Limb (tissue), 2 donors: Measurements from ENCODE around the gene MOGAT2.
"Not testable (repeated sequence)": the region's sequence is repeated elsewhere in the genome, so short reads cannot be mapped to it uniquely, and the experiment has no call there.

Experiments
- DNase-seq, 2 donors: peaks; one replicate each; pipeline ENCODE4 v3.0.0-alpha.2; 2016; ENCODE audit errors: extremely low spot score in 2 of 2

Gene MOGAT2

DNA sequence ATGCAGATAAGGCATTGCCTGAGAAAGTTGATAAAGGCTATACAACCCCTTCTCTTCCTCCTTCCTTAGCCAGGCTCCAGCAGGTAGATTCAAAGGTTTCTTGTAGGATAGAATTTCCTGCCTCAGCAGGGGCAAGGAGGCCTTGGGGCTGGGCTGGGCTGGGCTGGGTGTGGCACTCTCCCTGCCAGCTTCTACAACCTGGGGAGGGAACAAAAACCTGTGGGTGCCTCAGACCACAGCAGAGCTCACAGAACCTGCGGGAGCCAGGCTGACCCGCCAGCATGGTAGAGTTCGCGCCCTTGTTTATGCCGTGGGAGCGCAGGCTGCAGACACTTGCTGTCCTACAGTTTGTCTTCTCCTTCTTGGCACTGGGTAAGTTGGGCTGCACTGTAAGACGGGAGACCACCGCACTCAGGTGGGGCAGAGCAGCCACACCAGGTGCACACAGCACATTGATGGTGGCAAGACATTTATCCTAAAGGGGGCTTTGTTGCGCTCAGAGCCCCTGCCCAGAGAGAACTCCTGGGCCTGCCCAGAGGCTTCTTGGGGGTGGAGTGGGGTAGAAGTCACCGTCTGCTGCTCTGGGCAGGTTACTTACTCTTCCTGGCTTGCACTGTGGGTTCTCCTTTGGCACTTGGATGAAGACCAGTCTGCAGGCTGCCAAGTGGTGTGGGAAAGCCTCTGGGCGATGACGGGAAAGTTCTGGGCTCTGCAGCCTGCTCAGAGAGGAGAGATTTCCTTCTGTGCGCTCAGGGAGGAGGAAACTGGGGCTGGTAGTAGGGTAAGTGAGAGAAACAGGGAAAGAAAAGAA lies at the start of gene MOGAT2:
TSS of gene MOGAT2 (plus strand) at position 231 of the 811 bp plus-strand sequence. CDS start at position 282, 51 bp downstream.
- no peak for DNase-seq

DNA sequence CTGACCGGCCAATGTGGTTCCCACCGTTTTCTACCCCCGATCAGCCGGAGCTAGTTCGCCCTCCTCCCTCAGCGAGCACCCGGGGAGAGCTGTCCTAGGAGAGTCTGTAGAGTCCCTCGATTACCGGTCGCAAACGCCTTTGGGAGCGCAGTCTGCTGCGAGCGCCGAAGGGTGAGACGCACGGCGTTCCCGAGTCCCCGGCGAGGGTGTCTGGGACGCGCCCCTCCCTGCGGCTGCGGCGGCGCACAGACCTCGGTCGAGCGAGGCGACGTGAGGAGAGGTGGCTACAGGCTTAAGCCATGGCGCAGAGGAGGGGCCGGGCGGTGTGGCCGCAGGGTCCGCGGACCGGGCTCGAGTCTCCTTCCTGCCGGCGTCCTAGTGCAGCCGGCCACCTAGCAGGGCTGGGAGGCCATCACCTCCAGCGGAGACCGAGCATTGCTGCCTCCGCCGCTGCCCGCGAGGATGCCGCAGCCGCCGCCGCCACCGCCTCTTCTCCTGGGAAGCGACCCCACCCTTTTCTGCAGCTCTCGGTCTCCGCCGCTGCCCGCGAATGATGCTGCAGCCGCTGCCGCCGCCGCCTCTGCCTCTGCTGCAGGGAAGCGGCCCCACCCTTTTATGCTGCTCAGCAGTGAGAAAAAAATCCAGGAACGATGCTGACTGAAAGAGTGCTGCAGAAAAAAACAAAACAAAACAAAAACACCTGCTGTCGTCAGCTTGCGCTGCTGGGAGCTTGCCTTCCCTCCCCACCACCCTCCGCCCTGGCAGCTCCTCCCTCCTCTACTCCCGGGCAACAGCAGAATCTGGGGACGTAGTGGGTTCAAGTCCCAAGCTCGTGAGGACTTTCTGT lies 49.0 kb upstream of the MOGAT2 start, which contains the start of gene MAP6:
TSS of gene MAP6 (minus strand) at position 588 of the 847 bp plus-strand sequence. CDS start 669 bp downstream, outside the sequence.
- peak; percentile 25 to 77 for DNase-seq

DNA sequence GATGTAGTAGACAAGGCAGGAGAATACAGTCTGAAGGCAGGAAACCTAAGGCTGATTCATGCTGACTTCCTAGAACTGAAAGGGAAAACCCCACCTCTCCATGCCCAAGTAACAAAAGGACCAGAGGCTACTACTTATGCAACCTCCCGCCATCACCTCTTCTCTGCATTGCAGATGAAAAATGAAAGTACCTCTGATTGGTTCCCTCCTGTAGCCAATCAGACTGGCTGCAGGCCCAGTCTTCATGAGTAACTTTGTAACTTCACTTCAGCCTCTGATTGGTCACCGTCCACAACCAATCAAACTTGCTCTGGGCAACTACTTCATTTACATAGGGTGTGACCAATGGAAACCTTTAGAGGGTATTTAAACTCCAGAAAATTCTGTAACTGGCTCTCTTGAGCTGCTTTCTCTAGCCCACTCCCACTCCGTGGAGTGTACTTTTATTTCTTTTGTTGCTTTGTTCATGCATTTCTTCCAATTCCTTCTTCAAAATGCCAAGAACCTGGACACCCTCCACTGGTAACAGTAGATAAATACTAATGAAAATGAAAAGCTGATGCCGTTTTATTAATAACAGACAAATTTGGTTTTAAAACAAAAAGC lies 43.6 kb upstream of the MOGAT2 start:
- DNase-seq: no peak

DNA sequence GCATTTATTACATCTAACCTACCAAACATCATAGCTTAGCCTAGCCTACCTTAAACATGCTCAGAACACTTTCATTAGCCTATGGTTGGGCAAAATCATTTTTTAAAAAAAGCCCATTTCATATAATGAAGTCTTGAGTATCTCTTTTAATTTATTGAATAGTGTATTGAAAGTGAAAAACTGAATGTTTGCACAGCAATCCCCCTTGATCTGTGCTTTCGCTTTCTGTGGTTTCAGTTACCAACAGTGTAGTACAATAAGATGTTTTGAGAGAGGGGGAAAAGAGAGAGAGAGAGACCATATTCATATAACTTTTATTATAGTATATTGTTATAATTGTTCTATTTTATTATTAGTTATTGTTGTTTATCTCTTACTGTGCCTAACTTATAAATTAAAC lies 40.4 kb upstream of the MOGAT2 start:
- no peak for DNase-seq

DNA sequence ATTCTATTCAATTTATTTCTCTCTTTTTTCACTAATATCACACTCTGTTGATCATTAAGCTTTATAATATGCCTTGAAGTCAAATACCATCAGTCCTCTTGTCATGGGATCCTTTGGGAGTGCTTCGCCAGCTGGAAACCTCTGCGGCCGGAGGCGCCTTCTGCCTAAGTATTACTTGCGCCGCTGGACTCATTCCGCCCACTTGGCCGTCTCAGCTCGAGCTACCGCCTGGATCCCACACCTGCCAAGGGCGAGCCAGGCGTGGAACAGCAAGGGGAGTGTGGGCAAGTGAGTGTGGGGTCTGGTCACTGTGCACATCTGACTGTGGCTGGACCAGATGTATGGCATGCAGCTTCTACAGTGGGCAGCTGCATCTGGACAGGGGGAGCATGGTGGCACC lies 39.7 kb upstream of the MOGAT2 start:
- no peak for DNase-seq

DNA sequence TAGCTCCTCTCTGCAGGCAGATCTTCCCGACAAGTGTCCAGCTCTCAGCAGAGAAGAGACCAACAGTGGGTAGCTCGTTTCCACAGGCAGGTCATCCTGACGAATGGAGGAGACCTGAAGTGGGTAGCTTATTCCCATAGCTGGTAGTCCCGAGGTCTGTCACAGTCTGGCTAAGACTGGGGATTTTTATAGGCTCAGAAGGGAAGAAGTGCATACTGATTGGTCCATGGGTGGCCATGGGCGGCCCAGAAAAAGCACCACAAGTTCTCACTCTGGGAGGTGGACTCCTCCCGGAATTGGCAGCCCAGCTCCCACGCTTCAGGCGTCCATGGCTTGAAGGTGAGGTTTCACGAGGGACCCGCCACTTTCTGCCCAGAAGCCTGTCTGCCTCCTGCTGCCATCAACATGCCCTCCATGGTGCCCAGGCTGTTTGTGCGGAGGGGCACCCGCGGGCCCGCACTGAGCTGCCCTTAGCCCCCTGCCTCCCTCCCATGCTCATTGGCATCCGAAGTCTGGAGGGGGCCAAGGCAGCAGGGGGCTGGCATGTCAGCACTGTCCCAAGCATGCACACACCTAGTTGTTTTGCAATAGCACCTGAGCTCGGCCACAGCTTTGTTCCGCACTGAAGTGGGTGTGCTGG lies 38.9 kb upstream of the MOGAT2 start:
- no peak for DNase-seq

DNA sequence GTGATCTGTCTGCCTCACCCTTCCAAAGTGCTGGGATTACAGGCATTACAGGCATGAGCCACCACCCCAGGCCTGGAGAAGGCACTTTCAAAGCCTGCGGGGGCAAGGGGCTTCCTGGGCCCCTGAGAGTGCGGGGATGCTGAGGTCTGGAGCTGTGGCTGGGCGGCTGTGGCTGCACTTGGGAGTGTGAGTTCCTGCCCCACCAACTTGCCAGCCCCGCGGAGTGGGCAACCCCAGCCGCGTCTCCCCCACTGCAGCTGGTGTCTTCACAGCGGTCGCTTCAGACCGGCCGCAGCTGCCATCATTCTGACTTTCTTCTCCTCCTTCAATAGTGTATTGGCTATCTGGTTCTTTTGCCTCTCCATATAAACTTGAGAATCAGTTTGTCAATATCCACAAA lies 38.1 kb upstream of the MOGAT2 start:
- DNase-seq: no peak

DNA sequence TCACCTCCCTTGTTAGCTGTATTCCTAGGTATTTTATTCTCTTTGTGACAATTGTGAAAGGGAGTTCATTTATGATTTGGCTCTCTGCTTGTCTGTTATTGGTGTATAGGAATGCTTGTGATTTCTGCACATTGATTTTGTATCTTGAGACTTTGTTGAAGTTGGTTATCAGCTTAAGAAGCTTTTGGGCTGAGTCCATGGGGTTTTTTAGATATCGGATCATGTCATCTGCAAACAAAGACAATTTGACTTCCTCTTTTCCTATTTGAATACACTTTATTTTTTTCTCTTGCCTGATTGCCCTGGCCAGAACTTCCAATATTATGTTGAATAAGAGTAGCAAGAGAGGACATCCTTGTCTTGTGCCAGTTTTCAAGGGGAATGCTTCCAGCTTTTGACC lies 33.8 kb upstream of the MOGAT2 start:
- not testable (repeated sequence) for DNase-seq

DNA sequence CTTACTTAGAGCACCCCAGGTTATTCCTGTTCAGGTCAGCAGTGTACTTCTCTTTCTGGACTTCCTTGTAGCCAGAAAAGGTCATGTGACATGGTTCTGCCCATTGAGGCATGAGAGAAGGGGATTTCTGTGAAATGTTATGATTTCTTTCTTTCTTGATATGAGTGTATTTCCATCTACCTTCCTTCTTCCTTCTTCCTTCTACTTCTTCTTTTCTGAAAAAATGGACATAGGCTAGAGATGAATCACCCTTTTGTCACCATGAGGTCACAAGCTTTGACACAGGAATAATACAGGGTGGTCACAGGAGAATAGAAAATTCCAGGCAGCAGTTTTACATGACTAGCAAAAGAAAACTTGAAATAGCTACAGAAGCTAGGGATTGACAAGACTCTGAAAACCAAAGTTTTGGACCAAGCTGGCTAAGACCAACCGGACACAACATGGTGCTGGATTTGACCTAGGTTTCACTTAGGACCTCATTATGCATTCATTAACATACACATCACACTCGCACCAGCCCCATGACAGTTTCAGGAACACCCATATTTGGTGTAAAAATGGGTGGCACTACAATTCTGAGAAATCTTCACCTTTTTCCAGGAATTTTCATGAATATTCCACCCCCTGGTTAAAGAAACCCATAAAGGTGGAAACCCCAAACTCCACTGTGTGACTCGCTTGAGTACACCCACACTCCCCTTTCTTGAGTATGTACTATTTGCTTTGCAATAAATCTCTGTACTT lies 27.6 kb upstream of the MOGAT2 start:
- DNase-seq: no peak

DNA sequence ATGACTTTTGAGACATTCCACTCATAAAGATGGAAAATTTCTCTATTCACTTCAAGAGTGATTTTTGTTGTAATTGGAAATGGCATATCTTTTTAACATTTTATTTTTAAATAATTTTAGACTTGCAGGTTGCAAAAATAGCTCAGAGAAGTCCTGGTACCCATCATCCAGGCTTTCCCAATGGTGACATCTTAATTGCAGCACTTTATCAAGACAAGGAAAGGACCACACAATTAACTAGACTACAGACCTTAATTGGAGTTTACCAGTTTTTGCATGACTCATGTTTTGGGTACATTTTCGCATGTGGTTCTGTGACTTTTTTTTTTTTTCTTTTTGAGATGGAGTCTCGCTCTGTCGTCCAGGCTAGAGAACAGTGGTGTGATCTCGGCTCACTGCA lies 25.8 kb upstream of the MOGAT2 start:
- no peak for DNase-seq

DNA sequence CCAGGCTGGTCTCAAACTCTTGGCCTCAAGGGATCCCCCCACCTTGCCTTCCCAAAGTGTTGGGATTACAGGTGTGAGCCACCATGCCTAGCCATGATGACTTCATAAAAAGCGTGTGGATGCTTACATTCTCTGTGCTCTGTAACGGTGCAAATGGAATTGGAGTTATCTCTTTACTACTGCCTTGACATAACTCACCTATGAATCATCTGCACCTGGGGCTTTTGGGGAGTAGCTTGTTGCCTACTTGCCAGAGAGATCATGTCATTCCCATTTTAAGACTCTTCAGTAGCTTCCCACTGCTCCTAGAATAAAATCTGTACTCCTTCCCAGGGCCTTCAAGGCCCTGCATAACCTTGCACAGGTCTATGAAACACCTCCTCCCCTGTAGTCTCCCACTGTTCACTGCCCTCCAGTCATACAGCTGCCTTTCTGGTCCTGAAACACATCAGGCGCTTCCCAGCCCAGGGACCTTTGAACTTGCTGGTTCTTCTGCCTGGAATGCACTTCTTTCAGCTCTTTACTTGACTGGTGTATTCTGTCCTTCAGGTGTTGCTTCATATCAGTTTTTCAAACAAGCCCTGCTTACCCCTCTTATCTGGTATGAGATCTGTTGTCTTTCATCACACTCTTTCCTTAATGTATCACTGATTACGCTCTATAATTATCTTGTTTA lies 19.6 kb upstream of the MOGAT2 start:
- DNase-seq: no peak

DNA sequence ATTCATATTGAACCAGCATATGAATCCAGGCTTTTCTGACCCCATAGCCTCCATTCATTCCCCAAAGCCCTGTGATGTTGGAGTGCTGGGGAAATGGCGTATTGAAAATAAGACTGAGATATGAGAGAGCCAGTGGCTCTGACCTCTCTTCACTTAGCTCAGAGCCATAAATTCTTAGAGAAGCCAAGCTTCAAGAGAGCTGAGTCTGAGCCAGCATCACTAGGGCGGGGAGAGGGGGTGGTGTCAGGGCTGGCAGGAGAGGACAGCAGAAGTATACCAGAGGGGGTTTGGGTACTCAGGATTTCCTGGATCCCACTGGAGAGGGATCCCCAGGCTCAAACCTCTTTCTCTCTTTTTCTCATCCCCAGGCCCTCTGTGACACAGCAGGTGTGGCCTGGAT lies 16.7 kb upstream of the MOGAT2 start:
- no peak for DNase-seq

DNA sequence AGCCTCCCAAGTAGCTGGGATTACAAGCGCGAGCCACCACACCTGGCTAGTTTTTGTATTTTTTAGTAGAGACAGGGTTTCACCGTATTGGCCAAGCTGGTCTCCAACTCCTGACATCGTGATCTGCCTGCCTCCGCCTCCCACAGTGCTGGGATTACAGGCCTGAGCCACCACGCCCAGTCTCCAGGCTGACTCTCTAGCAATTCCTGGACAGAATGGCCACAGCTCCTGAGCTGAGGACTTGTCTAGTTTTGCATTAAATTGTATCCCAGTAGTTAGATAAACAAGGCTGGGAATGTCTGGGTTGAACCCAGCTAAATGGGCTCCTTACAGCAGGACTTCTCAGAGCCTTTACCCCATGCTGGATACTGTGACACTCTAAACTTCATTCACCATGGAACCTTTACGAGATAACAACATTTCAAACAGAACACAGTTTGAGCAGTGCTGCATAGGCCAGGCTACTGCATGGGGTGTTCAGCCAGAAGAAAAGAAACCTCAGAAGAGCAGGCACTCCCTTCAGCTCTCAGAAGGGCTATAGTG lies 13.9 kb upstream of the MOGAT2 start:
- no peak for DNase-seq

DNA sequence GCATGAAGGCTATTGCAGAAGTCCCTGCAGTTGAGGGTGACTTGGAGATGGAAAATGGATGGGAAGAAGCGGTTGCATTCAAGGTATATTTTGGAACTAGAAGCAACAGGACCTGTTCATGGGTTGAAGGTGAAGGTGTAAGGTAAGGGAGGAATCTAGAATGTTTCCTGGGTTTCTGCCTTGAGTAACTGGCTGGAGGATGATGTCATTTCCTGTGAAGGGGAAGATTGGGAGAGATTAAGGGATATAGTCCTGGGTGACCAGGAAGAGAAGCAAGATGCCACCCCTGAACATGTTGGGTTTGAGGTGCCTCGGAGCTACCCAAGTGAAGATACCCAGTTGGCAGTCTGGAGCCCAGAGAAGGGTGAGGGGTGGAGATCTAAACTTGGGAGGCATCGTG lies 12.1 kb upstream of the MOGAT2 start:
- no peak for DNase-seq

DNA sequence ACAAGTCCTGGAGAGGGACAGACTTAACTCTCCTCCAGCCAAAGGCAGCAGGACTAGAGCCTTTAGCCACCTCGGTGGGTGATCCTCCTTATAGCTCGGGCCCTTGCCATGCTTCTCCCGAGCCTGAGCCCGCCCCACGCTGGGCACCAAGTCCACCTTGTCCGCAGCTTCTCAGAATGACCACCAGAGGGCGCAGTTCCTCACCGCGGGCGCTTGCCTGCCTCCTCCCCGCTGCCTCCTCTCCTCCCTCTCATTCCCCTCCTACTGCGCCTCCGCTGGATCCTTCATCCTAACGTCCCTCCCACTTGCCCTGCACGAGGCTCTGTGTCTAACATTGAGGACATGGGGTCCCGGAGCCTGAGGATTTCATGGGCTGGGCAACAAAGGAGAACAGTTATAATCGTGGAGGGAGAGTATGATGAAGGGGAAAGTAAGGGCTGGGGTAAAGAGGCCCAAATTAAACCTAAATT lies 11.3 kb upstream of the MOGAT2 start:
- DNase-seq: peak; percentile 70 to 74

DNA sequence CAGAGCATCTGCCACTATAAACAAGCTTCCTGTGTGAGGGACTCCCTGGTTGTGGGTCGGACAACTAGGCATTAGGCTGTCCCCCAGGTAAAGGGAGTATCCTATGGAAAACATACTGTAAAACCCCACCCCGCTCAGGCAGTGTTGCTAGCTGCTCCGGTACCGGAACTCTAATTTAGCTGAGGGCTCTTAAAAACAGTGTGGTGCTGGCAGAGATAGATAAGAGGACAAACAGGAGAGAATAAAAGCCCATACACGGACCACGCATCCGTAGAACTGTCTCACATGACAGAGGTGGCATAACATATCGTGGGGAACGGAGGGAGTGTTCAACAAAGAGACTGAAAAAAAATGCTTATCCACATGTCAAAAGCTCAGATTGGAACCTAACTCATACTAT lies 3.4 kb upstream of the MOGAT2 start:
- no peak for DNase-seq

DNA sequence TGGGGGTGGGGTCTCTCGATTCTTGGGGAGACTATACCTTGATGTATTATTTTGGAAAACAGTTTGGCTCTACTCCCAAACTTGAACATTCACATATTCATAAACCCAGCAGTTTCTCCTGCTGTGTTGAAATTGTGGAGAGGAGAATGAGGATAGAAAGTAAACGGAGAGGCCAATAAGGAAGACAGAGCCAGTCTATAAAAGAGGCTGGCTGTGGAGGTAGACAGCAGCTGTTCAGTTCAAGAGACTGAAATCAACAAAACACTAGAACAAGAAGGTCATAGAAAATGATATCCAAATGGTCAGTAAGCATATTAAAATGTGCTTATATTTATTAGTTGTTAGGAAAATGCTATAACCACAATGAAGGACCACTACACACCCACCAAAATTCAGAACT lies 1.9 kb upstream of the MOGAT2 start:
- no peak for DNase-seq

DNA sequence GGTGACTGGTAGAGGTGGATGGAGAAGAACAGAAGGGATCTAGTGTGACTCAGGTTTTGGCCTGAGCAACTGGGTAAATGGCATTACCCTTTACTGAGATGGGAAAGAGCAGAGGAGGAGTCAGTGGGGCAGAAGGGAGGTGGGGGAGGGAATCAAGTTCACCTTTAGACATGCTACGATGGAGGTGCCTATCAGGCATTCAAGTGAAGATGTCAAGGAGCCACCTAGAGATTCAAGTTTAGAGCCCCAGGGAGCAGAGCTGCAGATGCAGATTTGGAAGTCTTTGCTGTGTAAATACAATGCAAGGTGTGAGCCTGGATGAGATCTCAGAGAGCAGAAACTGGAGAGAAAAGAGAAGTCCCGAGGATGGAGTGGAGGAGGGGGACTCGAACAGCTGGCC lies 979 bp upstream of the MOGAT2 start:
- DNase-seq: no peak

DNA sequence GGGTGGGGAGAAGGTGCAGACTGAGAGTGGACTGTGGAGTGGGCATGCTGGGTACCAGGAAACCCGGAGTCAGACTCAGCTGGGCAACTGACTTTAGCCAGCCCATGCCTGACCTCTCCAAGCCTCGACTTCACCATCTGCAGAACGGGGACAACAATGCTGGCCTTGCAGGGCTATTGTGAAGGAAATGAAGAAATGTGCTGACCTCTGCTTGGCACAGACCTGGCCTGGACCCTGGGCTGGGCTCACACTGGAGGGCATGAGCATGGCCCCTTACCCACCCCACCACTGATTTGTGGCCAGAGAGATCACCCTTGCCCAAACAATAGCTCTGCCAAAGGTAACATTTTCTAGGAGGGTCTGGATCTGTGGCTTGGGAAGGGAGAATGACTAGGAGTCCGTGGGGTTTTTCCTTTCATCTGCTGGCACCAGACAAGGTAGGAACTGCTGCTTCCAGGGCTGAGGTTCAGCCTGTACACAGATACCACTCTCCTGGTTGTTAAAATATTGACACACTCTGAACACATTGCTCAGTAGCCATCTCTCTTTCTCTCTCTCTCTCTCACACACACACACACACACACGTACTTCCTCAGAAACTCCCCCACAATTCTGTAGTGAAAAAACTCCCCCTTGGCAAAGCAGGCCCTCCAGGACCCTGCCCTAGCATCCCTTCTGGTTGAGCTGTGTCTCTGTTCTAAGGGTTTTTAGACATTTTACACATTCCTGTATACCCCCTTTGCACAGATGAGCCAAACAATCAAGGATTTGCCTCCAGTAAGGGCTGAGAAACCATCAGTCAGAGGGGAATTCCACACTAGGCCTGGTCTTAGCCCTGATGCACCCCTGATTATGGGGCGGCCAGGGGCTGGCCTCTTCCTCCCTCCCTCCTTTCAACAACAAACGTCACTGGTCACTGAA lies 1.0 kb downstream of the MOGAT2 start:
- DNase-seq: no peak
